HepG2 (cell line): ENCODE data around the gene PPP1R9A. TPM values are rescaled to one million over a fixed set of nuclear protein-coding genes. Genes with fewer than 3 reads are reported as not detected.
A peak's percentile ranks its signal among the peaks of the same experiment; 100 is the strongest.

Experiments used
- ARID2 ChIP-seq: sonication (generic); formaldehyde crosslinking; IDR thresholded peaks from 2 replicates; pipeline ENCODE4 v1.8.1; 2022; ENCODE audit warnings: mild to moderate bottlenecking, missing genetic modification reagents, borderline replicate concordance
- ATF5 ChIP-seq: sonication (generic); formaldehyde crosslinking; IDR thresholded peaks from 2 replicates; pipeline ENCODE4 v1.4.0; 2020; ENCODE audit warnings: mild to moderate bottlenecking, low read depth, missing genetic modification reagents
- BCL6 ChIP-seq: IDR thresholded peaks from 2 replicates; pipeline ENCODE4 v1.6.1; 2016; ENCODE audit warnings: missing genetic modification reagents, missing compliant biosample characterization
- ETS1 ChIP-seq: sonication (generic); formaldehyde crosslinking; IDR thresholded peaks from 2 replicates; pipeline ENCODE4 v1.4.0; 2020; ENCODE audit warnings: missing genetic modification reagents
- ETV5 ChIP-seq: IDR thresholded peaks from 2 replicates; pipeline ENCODE4 v1.6.1; 2018; ENCODE audit warnings: missing biosample characterization, missing genetic modification reagents, inconsistent platforms, borderline replicate concordance
- GPBP1L1 ChIP-seq: sonication (generic); formaldehyde crosslinking; IDR thresholded peaks from 2 replicates; pipeline ENCODE4 v1.5.0; 2020; ENCODE audit warnings: mild to moderate bottlenecking, missing genetic modification reagents
- GZF1 ChIP-seq: sonication (generic); formaldehyde crosslinking; IDR thresholded peaks from 2 replicates; pipeline ENCODE4 v1.5.1; 2020; ENCODE audit warnings: mild to moderate bottlenecking, missing genetic modification reagents
- HNRNPLL ChIP-seq: fragments of 200-400 bp; formaldehyde crosslinking; IDR thresholded peaks from 2 replicates; pipeline ENCODE4 v1.6.1; 2017; ENCODE audit warnings: mild to moderate bottlenecking, low read depth, low read length; ENCODE audit not compliant: poor library complexity, severe bottlenecking
- KLF16 ChIP-seq, 2 experiments: sonication (generic) in 1 of 2; formaldehyde crosslinking in 1 of 2; IDR thresholded peaks; 2 replicates each; pipeline versions ENCODE4 v1.6.1 to v1.8.0; 2016 to 2023; ENCODE audit warnings: missing genetic modification reagents in 2 of 2, missing compliant biosample characterization in 1 of 2
- KLF9 ChIP-seq: IDR thresholded peaks from 2 replicates; pipeline ENCODE4 v1.6.1; 2016; ENCODE audit warnings: low read depth
- SKI ChIP-seq: fragments of 450-650 bp; IDR thresholded peaks from one replicate; pipeline ENCODE4 v1.6.1; 2018; ENCODE audit warnings: mild to moderate bottlenecking; ENCODE audit not compliant: partially characterized antibody
- THAP7 ChIP-seq: sonication (generic); formaldehyde crosslinking; IDR thresholded peaks from 2 replicates; pipeline ENCODE4 v1.8.1; 2023; ENCODE audit warnings: mild to moderate bottlenecking, missing genetic modification reagents
- THYN1 ChIP-seq: sonication (generic); formaldehyde crosslinking; IDR thresholded peaks from 2 replicates; pipeline ENCODE4 v1.8.1; 2023; ENCODE audit warnings: low read depth, mild to moderate bottlenecking, moderate library complexity, missing genetic modification reagents, borderline replicate concordance
- ZBTB21 ChIP-seq: sonication (generic); formaldehyde crosslinking; IDR thresholded peaks from 2 replicates; pipeline ENCODE4 v1.4.0; 2020; ENCODE audit warnings: missing genetic modification reagents
- ZBTB49 ChIP-seq: sonication (generic); formaldehyde crosslinking; IDR thresholded peaks from 2 replicates; pipeline ENCODE4 v1.4.0; 2020; ENCODE audit warnings: missing genetic modification reagents, borderline replicate concordance
- ZFYVE20 ChIP-seq: sonication (generic); formaldehyde crosslinking; IDR thresholded peaks from 2 replicates; pipeline ENCODE4 v1.8.0; 2023; ENCODE audit warnings: low read depth, mild to moderate bottlenecking, moderate library complexity, missing genetic modification reagents, borderline replicate concordance
- ZMAT3 ChIP-seq: sonication (generic); formaldehyde crosslinking; conservative IDR thresholded peaks from 2 replicates; pipeline ENCODE4 v1.7.0; 2021; ENCODE audit warnings: missing genetic modification reagents
- ZNF232 ChIP-seq: sonication (generic); formaldehyde crosslinking; IDR thresholded peaks from 2 replicates; pipeline ENCODE4 v1.4.0; 2020; ENCODE audit warnings: missing genetic modification reagents, borderline replicate concordance
- ZNF329 ChIP-seq: sonication (generic); formaldehyde crosslinking; IDR thresholded peaks from 2 replicates; pipeline ENCODE4 v1.9.0; 2021; ENCODE audit warnings: low read depth, mild to moderate bottlenecking, missing genetic modification reagents
- ZNF354B ChIP-seq: sonication (generic); formaldehyde crosslinking; IDR thresholded peaks from 2 replicates; pipeline ENCODE4 v1.8.0; 2022; ENCODE audit warnings: mild to moderate bottlenecking, missing genetic modification reagents
- ZNF451 ChIP-seq: sonication (generic); formaldehyde crosslinking; IDR thresholded peaks from 2 replicates; pipeline ENCODE4 v1.5.0; 2020; ENCODE audit warnings: mild to moderate bottlenecking, missing genetic modification reagents
- ZNF792 ChIP-seq: IDR thresholded peaks from 2 replicates; pipeline ENCODE4 v1.6.1; 2016
- ZSCAN5A ChIP-seq: sonication (generic); formaldehyde crosslinking; IDR thresholded peaks from 2 replicates; pipeline ENCODE4 v1.8.0; 2022; ENCODE audit warnings: mild to moderate bottlenecking, missing genetic modification reagents, borderline replicate concordance
- polyA plus RNA-seq, 8 experiments: library from polyadenylated mRNA; depleted of rRNA in 3 of 8; stranded (reverse) in 7 of 8; unstranded in 1 of 8; fragments of >200 nt; fragmentation: Illumina TruSeq in 4 of 8; extraction: Trizol in 4 of 8; gene quantifications; 2 replicates each; pipeline versions ENCODE4 v1.2.1 to v1.2.3, GENCODE V29; 2011 to 2016; ENCODE audit warnings: low read depth in 4 of 8, missing spikeins in 1 of 8, mixed read lengths in 1 of 8; ENCODE audit not compliant: insufficient read depth in 1 of 8
- total RNA-seq, 5 experiments: library from RNA; depleted of rRNA; stranded (reverse); fragments of >200 nt; fragmentation: Illumina TruSeq; extraction: Trizol; gene quantifications; 2 replicates each; pipeline ENCODE4 v1.2.3, GENCODE V29; 2016; ENCODE audit warnings: low read depth in 1 of 5

The PPP1R9A gene
- total and polyA plus RNA-seq, 2 of the 13 experiments (the other 11 are each of a cell fraction or from before 2014, with no cell fraction given): 11.4 to 31.9 TPM

GRCh38 chr7:95126053-95126709 lies 218.8 kb downstream of the PPP1R9A start (continued):
- TF ChIP-seq ZNF451 (CRISPR knock-in tag) (no peak), KLF16 (CRISPR knock-in tag; IDR thresholded peaks at IDR 0.05) (peak in 1 of 2 experiments; percentile 50; a peak in 1 of 4 replicates), ZNF232 (no peak), GPBP1L1 (CRISPR knock-in tag) (no peak), ETS1 (CRISPR knock-in tag) (no peak), ETV5 (CRISPR knock-in tag) (no peak), THYN1 (CRISPR knock-in tag) (no peak), ZBTB21 (no peak), ZNF354B (CRISPR knock-in tag) (no peak), KLF9 (CRISPR knock-in tag) (no peak), ZMAT3 (no peak), ZNF792 (no peak), ZFYVE20 (no peak), BCL6 (CRISPR knock-in tag) (peak; percentile 100), HNRNPLL (no peak), ARID2 (no peak), SKI (no peak), ZBTB49 (CRISPR knock-in tag) (no peak), ATF5 (CRISPR knock-in tag) (no peak), THAP7 (no peak), ZNF329 (CRISPR knock-in tag) (no peak), GZF1 (CRISPR knock-in tag) (no peak), ZSCAN5A (CRISPR knock-in tag) (no peak)
